IMR-90 (cell line): ENCODE results near the gene NCAPG2. TPM values are rescaled to one million over a fixed set of nuclear protein-coding genes. Genes with fewer than 3 reads are reported as not detected.

ENCODE experiments used
- ATAC-seq: fragments of 200-7000 bp; cut with Tn5 transposase; 2 replicates; pipeline ENCODE4 v1.9.1; 2020; ENCODE audit warnings: low read depth, mild to moderate bottlenecking, moderate library complexity
- BruUV-seq: library from RNA; stranded (reverse); fragments of 400-500 nt; replicated peaks from 2 replicates; lab custom pipeline; 2021; lab: Mats Ljungman, UMichigan
- CTCF ChIA-PET: fragments of 300-600 bp; formaldehyde crosslinking; extraction: SDS; loops from one replicate; lab custom pipeline; 2021; ENCODE audit warnings: antibody characterized with exemption; lab: Yijun Ruan, JAX
- POLR2A ChIA-PET: fragments of 300-600 bp; sonication (Branson Sonifier 250); formaldehyde crosslinking; loops from one replicate; lab custom pipeline; 2022; ENCODE audit warnings: antibody characterized with exemption; ENCODE audit not compliant: unreplicated experiment; lab: Charles Lee
- DNase-seq: peaks from one replicate; pipeline ENCODE4 v3.0.0; 2013
- H2AFZ ChIP-seq: replicated peaks from 2 replicates; pipeline ENCODE3; 2013; ENCODE audit warnings: low read length, mild to moderate bottlenecking; ENCODE audit not compliant: poor library complexity
- H2AK5ac ChIP-seq: 2 replicates; pipeline ENCODE4 v1.6.1; 2013; ENCODE audit warnings: low read depth, low read length, inconsistent platforms
- H2AK9ac ChIP-seq: replicated peaks from 2 replicates; pipeline ENCODE3; 2013; ENCODE audit warnings: mild to moderate bottlenecking, low read depth, low read length, moderate library complexity; ENCODE audit not compliant: poor library complexity
- H2BK120ac ChIP-seq: 2 replicates; pipeline ENCODE4 v1.6.1; 2013; ENCODE audit warnings: low read depth, low read length, inconsistent platforms
- H2BK15ac ChIP-seq: 3 replicates; pipeline ENCODE4 v1.6.1; 2013; ENCODE audit warnings: low read depth, low read length, inconsistent platforms
- H2BK20ac ChIP-seq: 2 replicates; pipeline ENCODE4 v1.6.1; 2013; ENCODE audit warnings: low read depth, mild to moderate bottlenecking, inconsistent platforms, low read length, moderate library complexity
- H2BK5ac ChIP-seq: 2 replicates; pipeline ENCODE4 v1.6.1; 2013; ENCODE audit warnings: mild to moderate bottlenecking, low read depth, low read length, inconsistent platforms; ENCODE audit not compliant: poor library complexity, severe bottlenecking
- H3K14ac ChIP-seq: replicated peaks from 2 replicates; pipeline ENCODE4 v1.6.1; 2013; ENCODE audit warnings: low read depth, low read length, inconsistent platforms
- H3K18ac ChIP-seq: 2 replicates; pipeline ENCODE4 v1.6.1; 2013; ENCODE audit warnings: low read depth, low read length, control low read depth
- H3K23ac ChIP-seq: 2 replicates; pipeline ENCODE4 v1.6.1; 2013; ENCODE audit warnings: low read depth, low read length, inconsistent platforms
- H3K27ac ChIP-seq: 2 replicates; pipeline ENCODE4 v1.5.1; 2013; ENCODE audit warnings: mild to moderate bottlenecking, control low read depth, low read length; ENCODE audit not compliant: insufficient read depth
- H3K27me3 ChIP-seq: 2 replicates; pipeline ENCODE4 v1.6.1; 2013; ENCODE audit warnings: low read length; ENCODE audit not compliant: control insufficient read depth, insufficient read depth
- H3K36me3 ChIP-seq: 2 replicates; pipeline ENCODE4 v1.6.1; 2013; ENCODE audit warnings: low read length, mixed read lengths; ENCODE audit not compliant: control insufficient read depth, insufficient read depth
- H3K4ac ChIP-seq: 2 replicates; pipeline ENCODE4 v1.6.1; 2013; ENCODE audit warnings: low read depth, low read length, inconsistent platforms
- H3K4me1 ChIP-seq: 2 replicates; pipeline ENCODE4 v1.6.1; 2013; ENCODE audit warnings: low read length, mixed read lengths; ENCODE audit not compliant: control insufficient read depth, insufficient read depth
- H3K4me2 ChIP-seq: 2 replicates; pipeline ENCODE4 v1.6.1; 2013; ENCODE audit warnings: low read depth, mild to moderate bottlenecking, control low read depth, low read length, moderate library complexity
- H3K4me3 ChIP-seq: 2 replicates; pipeline ENCODE4 v1.5.1; 2013; ENCODE audit warnings: low read depth, mild to moderate bottlenecking, control low read depth, low read length, moderate library complexity; ENCODE audit not compliant: insufficient read depth
- H3K56ac ChIP-seq: 2 replicates; pipeline ENCODE4 v1.6.1; 2013; ENCODE audit warnings: low read length, inconsistent platforms; ENCODE audit not compliant: insufficient read depth; ENCODE audit errors: extremely low read depth
- H3K79me1 ChIP-seq, 2 experiments: 2 replicates each; pipeline ENCODE4 v1.6.1; 2013; ENCODE audit warnings: low read length in 2 of 2, inconsistent platforms in 1 of 2, low read depth in 1 of 2
- H3K9ac ChIP-seq: 2 replicates; pipeline ENCODE4 v1.6.1; 2013; ENCODE audit warnings: low read depth, low read length, control low read depth
- H3K9me1 ChIP-seq: 2 replicates; pipeline ENCODE4 v1.6.1; 2013; ENCODE audit warnings: low read length, inconsistent platforms; ENCODE audit not compliant: insufficient read depth
- H3K9me3 ChIP-seq: 2 replicates; pipeline ENCODE4 v1.6.1; 2013; ENCODE audit warnings: low read length; ENCODE audit not compliant: control insufficient read depth, insufficient read depth
- H4K20me1 ChIP-seq: 2 replicates; pipeline ENCODE4 v1.6.1; 2013; ENCODE audit warnings: low read length, inconsistent platforms; ENCODE audit not compliant: insufficient read depth
- H4K5ac ChIP-seq: 2 replicates; pipeline ENCODE4 v1.6.1; 2013; ENCODE audit warnings: mild to moderate bottlenecking, low read depth, low read length, control low read depth
- H4K8ac ChIP-seq, 2 experiments: 2 replicates each; pipeline ENCODE4 v1.6.1; 2013; ENCODE audit warnings: low read depth in 2 of 2, low read length in 2 of 2, control low read depth in 1 of 2, inconsistent platforms in 1 of 2
- H4K91ac ChIP-seq: 2 replicates; pipeline ENCODE4 v1.6.1; 2013; ENCODE audit warnings: low read depth, low read length, inconsistent platforms; ENCODE audit not compliant: insufficient read depth
- BHLHE40 ChIP-seq: fragments of 150-350 bp; IDR thresholded peaks from 2 replicates; pipeline ENCODE4 v1.6.1; 2016; ENCODE audit warnings: mild to moderate bottlenecking, low read depth, low read length
- CEBPB ChIP-seq: IDR thresholded peaks from 2 replicates; pipeline ENCODE4 v1.6.1; 2012; ENCODE audit warnings: low read depth, low read length, improper control_type of control experiment
- CHD1 ChIP-seq: IDR thresholded peaks from 2 replicates; pipeline ENCODE4 v1.6.1; 2012; ENCODE audit warnings: low read depth, low read length, improper control_type of control experiment
- CTCF ChIP-seq: conservative IDR thresholded peaks from 2 replicates; pipeline ENCODE4 v1.5.1; 2012; ENCODE audit warnings: mild to moderate bottlenecking, low read depth, low read length, improper control_type of control experiment
- ELK1 ChIP-seq: fragments of 150-350 bp; IDR thresholded peaks from 2 replicates; pipeline ENCODE4 v1.6.1; 2016; ENCODE audit warnings: low read depth, mild to moderate bottlenecking, low read length, moderate library complexity, borderline replicate concordance
- FOS ChIP-seq: fragments of 150-350 bp; IDR thresholded peaks from 2 replicates; pipeline ENCODE4 v1.6.1; 2016; ENCODE audit warnings: low read depth, low read length
- MAFK ChIP-seq: IDR thresholded peaks from 2 replicates; pipeline ENCODE4 v1.6.1; 2012; ENCODE audit warnings: low read depth, low read length, improper control_type of control experiment
- MAZ ChIP-seq: IDR thresholded peaks from 2 replicates; pipeline ENCODE4 v1.6.1; 2012; ENCODE audit warnings: low read depth, mild to moderate bottlenecking, low read length, improper control_type of control experiment, moderate library complexity, borderline replicate concordance
- MXI1 ChIP-seq: IDR thresholded peaks from 2 replicates; pipeline ENCODE4 v1.6.1; 2012; ENCODE audit warnings: low read depth, mild to moderate bottlenecking, low read length, moderate library complexity, borderline replicate concordance
- NFE2L2 ChIP-seq: fragments of 150-350 bp; IDR thresholded peaks from 2 replicates; pipeline ENCODE4 v1.6.1; 2016; ENCODE audit warnings: low read depth, mild to moderate bottlenecking, low read length
- POLR2A ChIP-seq: IDR thresholded peaks from 2 replicates; pipeline ENCODE4 v1.6.1; 2012; ENCODE audit warnings: mild to moderate bottlenecking, low read depth, low read length
- RAD21 ChIP-seq: IDR thresholded peaks from 2 replicates; pipeline ENCODE4 v1.6.1; 2012; ENCODE audit warnings: low read length, improper control_type of control experiment
- WGBS, 2 experiments: methylation state at CpG; one replicate each; pipeline versions ENCODE4 v1.1.5 to v1.1.7; 2013; ENCODE audit warnings: missing lambda C conversion rate in 2 of 2; ENCODE audit not compliant: insufficient read length in 1 of 2; ENCODE audit errors: extremely low coverage in 2 of 2; 5-methylcytosine and 5-hydroxymethylcytosine counted together
- dilution Hi-C: fragments of 300-500 bp; cut with HindIII; formaldehyde crosslinking; loops from one replicate; pipeline ENCODE4 v1.14.3; 2018; ENCODE audit warnings: low sequenced_read_pairs; ENCODE audit not compliant: unreplicated experiment
- in situ Hi-C: fragments of 300-500 bp; cut with MboI; formaldehyde crosslinking; loops from 3 replicates; pipeline ENCODE4 v1.14.3; 2019; ENCODE audit warnings: low sequenced_read_pairs, inconsistent platforms, mixed read lengths
- intact Hi-C: fragments of 100-400 bp; cut with micrococcal nuclease; formaldehyde crosslinking; loops from 2 replicates; pipeline ENCODE4 v1.10.0; 2022
- polyA plus RNA-seq, 3 experiments: library from polyadenylated mRNA; depleted of rRNA; stranded (reverse); fragments of >200 nt; gene quantifications; 2 replicates each; pipeline ENCODE4 v1.2.3, GENCODE V29; 2012; ENCODE audit warnings: low replicate concordance in 1 of 3
- total RNA-seq: library from RNA; depleted of rRNA; stranded (reverse); fragments of >200 nt; gene quantifications from 2 replicates; pipeline ENCODE4 v1.2.3, GENCODE V29; 2012

Gene NCAPG2
- total and polyA plus RNA-seq, 2 of the 4 experiments (the other 2 are of a cell fraction): 25.6 to 25.8 TPM

- Histone ChIP-seq H4K20me1 (no peaks in the 10 kb centered on the region), H3K36me3 (no peaks in the 10 kb centered on the region), H3K4me3 (no peak overlapping the region), H3K9me3 (peaks cover 5% of the 10 kb centered on the region), H2BK5ac (no peak overlapping the region), H3K14ac (no peak overlapping the region), H3K4ac (no peak overlapping the region), H3K18ac (no peak overlapping the region), H3K27ac (no peak overlapping the region), H4K8ac (no peak overlapping the region), H3K27me3 (peaks cover 18% of the 10 kb centered on the region), H3K23ac (no peak overlapping the region), H2BK120ac (no peak overlapping the region), H3K9me1 (no peaks in the 10 kb centered on the region), H2AK9ac (no peak overlapping the region), H3K4me2 (no peak overlapping the region), H3K79me1 (no peaks in the 10 kb centered on the region), H3K56ac (no peak overlapping the region), H4K5ac (no peak overlapping the region), H4K91ac (no peak overlapping the region), H2BK15ac (no peak overlapping the region), H3K4me1 (no peaks in the 10 kb centered on the region; the same call in 1 of the 2 replicates), H2AFZ (no peak overlapping the region), H3K9ac (no peak overlapping the region), H2AK5ac (no peak overlapping the region), H2BK20ac (no peak overlapping the region)
- ATAC-seq: no peak
- intact Hi-C loops: no loop called here
- dilution Hi-C loops: no loop called here
- in situ Hi-C loops: no loop called here
- TF ChIP-seq FOS (no peak), MAFK (no peak), MAZ (no peak), NFE2L2 (no peak), BHLHE40 (no peak), POLR2A (no peak), CEBPB (no peak), CHD1 (no peak), RAD21 (no peak), MXI1 (no peak), CTCF (no peak), ELK1 (no peak)
- no peak for DNase-seq
- ChIA-PET POLR2A (no interaction called here), CTCF (no interaction called here)
- no TSS peak for BruUV-seq
- 80% methylated on average over 2 of the region's 6 CpGs; no CpG with 5 or more reads in 1 of the 2 experiments for whole genome bisulfite sequencing, 2 experiments
These were observed 122.5 kb downstream of the NCAPG2 start for GRCh38 chr7:158582089-158582456.
